HEK293 (cell line): ENCODE measurements around the gene PRCD.

Source experiments
- CTCF ChIA-PET: fragments of 350-600 bp; formaldehyde crosslinking; extraction: SDS; loops from one replicate; lab custom pipeline; 2021; ENCODE audit warnings: antibody characterized with exemption; lab: Yijun Ruan, JAX
- POLR2A ChIA-PET: fragments of 300-600 bp; formaldehyde crosslinking; extraction: SDS; loops from one replicate; lab custom pipeline; 2020; ENCODE audit warnings: antibody characterized with exemption, inconsistent platforms; lab: Yijun Ruan, JAX
- H3K27ac ChIP-seq: fragments of 200-500 bp; sonication (Bioruptor generic); 2 replicates; pipeline ENCODE4 v1.5.1; 2014; ENCODE audit warnings: low read depth, low read length, control low read depth, inconsistent platforms; ENCODE audit errors: extremely low read depth
- H3K36me3 ChIP-seq, 2 experiments: fragments of 200-500 bp in 1 of 2; sonication (Bioruptor generic) in 1 of 2; 1 replicate in 1 of 2; 2 replicates in 1 of 2; pipeline ENCODE4 v1.5.1; 2014 to 2017; ENCODE audit warnings: inconsistent platforms in 2 of 2, low read length in 2 of 2; ENCODE audit not compliant: control insufficient read depth in 2 of 2, insufficient read depth in 1 of 2
- H3K4me1 ChIP-seq: fragments of 200-500 bp; sonication (Bioruptor generic); 2 replicates; pipeline ENCODE4 v1.5.1; 2014; ENCODE audit warnings: mild to moderate bottlenecking, low read length, inconsistent platforms; ENCODE audit not compliant: control insufficient read depth, insufficient read depth
- H3K4me3 ChIP-seq: 2 replicates; pipeline ENCODE4 v1.5.1; 2011; ENCODE audit warnings: low read depth, mild to moderate bottlenecking, control low read depth, low read length, moderate library complexity
- H3K9me3 ChIP-seq: fragments of 200-500 bp; sonication (Bioruptor generic); 2 replicates; pipeline ENCODE4 v1.5.1; 2014; ENCODE audit warnings: low read depth, low read length, inconsistent platforms; ENCODE audit not compliant: control insufficient read depth, insufficient read depth
- BCL11B ChIP-seq: fragments of 450-650 bp; formaldehyde crosslinking; IDR thresholded peaks from 2 replicates; pipeline ENCODE4 v1.5.1; 2016; ENCODE audit warnings: low read depth, missing biosample characterization, missing genetic modification characterization
- FEZF1 ChIP-seq: fragments of 450-650 bp; formaldehyde crosslinking; IDR thresholded peaks from 2 replicates; pipeline ENCODE4 v1.5.1; 2016; ENCODE audit warnings: missing biosample characterization, missing genetic modification characterization
- GLIS1 ChIP-seq: fragments of 450-650 bp; formaldehyde crosslinking; IDR thresholded peaks from 2 replicates; pipeline ENCODE4 v1.5.1; 2016; ENCODE audit warnings: missing biosample characterization, missing genetic modification characterization
- GLIS2 ChIP-seq: fragments of 450-650 bp; formaldehyde crosslinking; IDR thresholded peaks from 2 replicates; pipeline ENCODE4 v1.5.1; 2016; ENCODE audit warnings: missing biosample characterization, missing genetic modification characterization
- HOXD13 ChIP-seq: sonication (generic); formaldehyde crosslinking; IDR thresholded peaks from 2 replicates; pipeline ENCODE4 v1.8.0; 2022; ENCODE audit warnings: missing genetic modification reagents, borderline replicate concordance
- SP3 ChIP-seq: fragments of 450-650 bp; formaldehyde crosslinking; IDR thresholded peaks from 2 replicates; pipeline ENCODE4 v1.5.1; 2016; ENCODE audit warnings: missing biosample characterization, missing genetic modification characterization
- TRIM28 ChIP-seq: IDR thresholded peaks from 2 replicates; pipeline ENCODE4 v1.6.1; 2011; ENCODE audit warnings: low read length, control low read depth, borderline replicate concordance
- ZBTB48 ChIP-seq: fragments of 450-650 bp; formaldehyde crosslinking; IDR thresholded peaks from 2 replicates; pipeline ENCODE4 v1.5.1; 2016; ENCODE audit warnings: missing biosample characterization, missing genetic modification characterization
- ZFP41 ChIP-seq: fragments of 450-650 bp; formaldehyde crosslinking; IDR thresholded peaks from 2 replicates; pipeline ENCODE4 v1.5.1; 2016; ENCODE audit warnings: missing biosample characterization, missing genetic modification characterization, borderline replicate concordance
- ZFP69B ChIP-seq: fragments of 450-650 bp; formaldehyde crosslinking; IDR thresholded peaks from 2 replicates; pipeline ENCODE4 v1.5.1; 2016; ENCODE audit warnings: missing biosample characterization, missing genetic modification characterization
- ZIC2 ChIP-seq: fragments of 450-650 bp; formaldehyde crosslinking; IDR thresholded peaks from 2 replicates; pipeline ENCODE4 v1.5.1; 2016; ENCODE audit warnings: missing biosample characterization, missing genetic modification characterization
- ZNF112 ChIP-seq: fragments of 450-650 bp; formaldehyde crosslinking; IDR thresholded peaks from 2 replicates; pipeline ENCODE4 v1.5.0; 2017; ENCODE audit warnings: missing biosample characterization, missing genetic modification characterization
- ZNF157 ChIP-seq: fragments of 450-650 bp; formaldehyde crosslinking; IDR thresholded peaks from 2 replicates; pipeline ENCODE4 v1.5.1; 2016; ENCODE audit warnings: missing biosample characterization, missing genetic modification characterization
- ZNF169 ChIP-seq: fragments of 450-650 bp; formaldehyde crosslinking; IDR thresholded peaks from 2 replicates; pipeline ENCODE4 v1.5.1; 2016; ENCODE audit warnings: missing biosample characterization, missing genetic modification characterization
- ZNF202 ChIP-seq: fragments of 450-650 bp; formaldehyde crosslinking; IDR thresholded peaks from 2 replicates; pipeline ENCODE4 v1.5.1; 2016; ENCODE audit warnings: missing biosample characterization, missing genetic modification characterization, borderline replicate concordance
- ZNF221 ChIP-seq: fragments of 450-650 bp; formaldehyde crosslinking; IDR thresholded peaks from 2 replicates; pipeline ENCODE4 v1.5.1; 2017; ENCODE audit warnings: missing biosample characterization, missing genetic modification characterization, borderline replicate concordance
- ZNF335 ChIP-seq: fragments of 450-650 bp; formaldehyde crosslinking; conservative IDR thresholded peaks from 2 replicates; pipeline ENCODE4 v1.5.1; 2016; ENCODE audit warnings: missing biosample characterization, missing genetic modification characterization
- ZNF354C ChIP-seq: fragments of 450-650 bp; formaldehyde crosslinking; IDR thresholded peaks from 2 replicates; pipeline ENCODE4 v1.5.1; 2016; ENCODE audit warnings: missing biosample characterization, missing genetic modification characterization, low read depth, borderline replicate concordance
- ZNF394 ChIP-seq: fragments of 450-650 bp; formaldehyde crosslinking; IDR thresholded peaks from 2 replicates; pipeline ENCODE4 v1.5.1; 2016; ENCODE audit warnings: missing biosample characterization, missing genetic modification characterization, mild to moderate bottlenecking, moderate library complexity, borderline replicate concordance
- ZNF404 ChIP-seq: fragments of 450-650 bp; formaldehyde crosslinking; IDR thresholded peaks from 2 replicates; pipeline ENCODE4 v1.5.1; 2017; ENCODE audit warnings: missing biosample characterization, missing genetic modification characterization
- ZNF423 ChIP-seq: fragments of 450-650 bp; formaldehyde crosslinking; IDR thresholded peaks from 2 replicates; pipeline ENCODE4 v1.5.1; 2016; ENCODE audit warnings: missing biosample characterization, missing genetic modification characterization
- ZNF513 ChIP-seq: fragments of 450-650 bp; IDR thresholded peaks from 2 replicates; pipeline ENCODE4 v1.5.1; 2018; ENCODE audit warnings: missing biosample characterization, missing genetic modification characterization
- ZNF521 ChIP-seq: fragments of 450-650 bp; formaldehyde crosslinking; IDR thresholded peaks from 2 replicates; pipeline ENCODE4 v1.5.1; 2017; ENCODE audit warnings: missing biosample characterization, mild to moderate bottlenecking, missing genetic modification characterization
- ZNF544 ChIP-seq: fragments of 450-650 bp; formaldehyde crosslinking; IDR thresholded peaks from 2 replicates; pipeline ENCODE4 v1.5.0; 2017; ENCODE audit warnings: missing biosample characterization, missing genetic modification characterization
- ZNF555 ChIP-seq: fragments of 450-650 bp; formaldehyde crosslinking; conservative IDR thresholded peaks from 2 replicates; pipeline ENCODE4 v1.5.1; 2017; ENCODE audit warnings: missing biosample characterization, mild to moderate bottlenecking, missing genetic modification characterization, inconsistent platforms
- ZNF558 ChIP-seq: fragments of 450-650 bp; formaldehyde crosslinking; IDR thresholded peaks from 2 replicates; pipeline ENCODE4 v1.5.1; 2016; ENCODE audit warnings: missing biosample characterization, missing genetic modification characterization
- ZNF626 ChIP-seq: fragments of 450-650 bp; sonication (Bioruptor Pico); formaldehyde crosslinking; IDR thresholded peaks from 2 replicates; pipeline ENCODE4 v1.5.1; 2018; ENCODE audit warnings: missing biosample characterization, missing genetic modification characterization, inconsistent platforms
- ZNF654 ChIP-seq: fragments of 450-650 bp; formaldehyde crosslinking; IDR thresholded peaks from 2 replicates; pipeline ENCODE4 v1.5.1; 2016; ENCODE audit warnings: low read depth, missing biosample characterization, missing genetic modification characterization
- TF ChIP-seq, protein P1 (sequence below): fragments of 450-650 bp; formaldehyde crosslinking; IDR thresholded peaks from 2 replicates; pipeline ENCODE4 v1.5.1; 2016; ENCODE audit warnings: missing biosample characterization, missing genetic modification characterization
- TF ChIP-seq, protein P2 (sequence below): fragments of 450-650 bp; formaldehyde crosslinking; IDR thresholded peaks from 2 replicates; pipeline ENCODE4 v1.5.1; 2017; ENCODE audit warnings: missing biosample characterization, missing genetic modification characterization
- TF ChIP-seq, protein P3 (sequence below): fragments of 450-650 bp; formaldehyde crosslinking; IDR thresholded peaks from 2 replicates; pipeline ENCODE4 v1.5.1; 2016; ENCODE audit warnings: missing biosample characterization, missing genetic modification characterization
- TF ChIP-seq, protein P4 (sequence below): fragments of 450-650 bp; formaldehyde crosslinking; IDR thresholded peaks from 2 replicates; pipeline ENCODE4 v1.5.1; 2016; ENCODE audit warnings: missing biosample characterization, missing genetic modification characterization

The PRCD gene

DNA sequence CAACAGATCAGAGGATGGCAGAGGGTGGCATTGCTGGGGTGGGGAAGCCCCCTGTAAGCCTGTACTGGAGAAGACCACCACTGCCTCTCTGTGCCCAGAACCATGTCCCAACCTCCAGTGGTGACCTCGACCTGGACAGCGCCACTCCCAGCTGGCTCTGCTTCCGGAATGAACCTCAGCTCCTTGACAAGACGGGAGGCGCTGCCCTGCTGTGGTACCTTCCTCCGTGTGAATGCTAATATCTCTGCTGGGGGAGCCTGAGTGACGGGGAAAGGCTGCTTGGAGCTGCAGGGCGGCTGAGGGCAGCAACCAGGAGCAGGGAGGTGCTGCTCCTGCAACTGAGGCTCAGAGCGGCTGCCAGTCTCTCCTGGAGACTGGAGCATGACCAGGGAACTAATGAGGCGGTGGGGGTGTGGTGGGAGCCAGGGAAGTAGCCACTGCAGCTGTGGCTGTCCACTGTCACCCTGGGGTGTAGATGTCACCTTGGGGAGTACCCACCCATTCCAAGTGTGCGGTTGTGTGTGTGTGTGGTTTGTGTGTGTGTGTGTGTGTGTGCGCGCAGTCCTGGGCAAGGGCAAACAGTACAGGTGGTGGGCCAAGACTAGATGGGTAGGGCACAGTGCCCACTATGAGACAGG is 6.2 kb downstream of the PRCD start:
- Histone ChIP-seq H3K4me1 (peaks cover 18% of the 10 kb centered on the region), H3K9me3 (no peaks in the 10 kb centered on the region), H3K4me3 (no peak overlapping the region), H3K36me3 (peaks cover 0 to 9% of the 10 kb centered on the region in 2 experiments; a peak in 2 of 3 replicates), H3K27ac (no peak overlapping the region)
- CTCF ChIA-PET = interaction anchor here (0.5 to 4.5 kb wide), 28 partner anchors 10 to 264 kb away, joined by 3 to 87 read pairs (median 6); partner anchors contain the start of gene AANAT
- POLR2A ChIA-PET = interaction anchor here (0.9 to 2.7 kb wide), 3 partner anchors 11 to 16 kb away, joined by 3 to 15 read pairs (median 4); no protein-coding TSS in a partner anchor
- TF ChIP-seq ZNF335 (tag by site-specific recombination) = no peak
- TF ChIP-seq, protein P1, sequence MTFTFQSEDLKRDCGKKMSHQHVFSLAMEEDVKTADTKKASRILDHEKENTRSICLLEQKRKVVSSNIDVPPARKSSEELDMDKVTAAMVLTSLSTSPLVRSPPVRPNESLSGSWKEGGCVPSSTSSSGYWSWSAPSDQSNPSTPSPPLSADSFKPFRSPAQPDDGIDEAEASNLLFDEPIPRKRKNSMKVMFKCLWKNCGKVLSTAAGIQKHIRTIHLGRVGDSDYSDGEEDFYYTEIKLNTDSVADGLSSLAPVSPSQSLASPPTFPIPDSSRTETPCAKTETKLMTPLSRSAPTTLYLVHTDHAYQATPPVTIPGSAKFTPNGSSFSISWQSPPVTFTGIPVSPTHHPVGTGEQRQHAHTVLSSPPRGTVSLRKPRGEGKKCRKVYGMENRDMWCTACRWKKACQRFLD (tag by site-specific recombination) = no peak
- TF ChIP-seq ZNF169 (tag by site-specific recombination) = no peak
- TF ChIP-seq ZFP41 = no peak
- peak; percentile 82 for TF ChIP-seq ZIC2 (tag by site-specific recombination)
- no peak for TF ChIP-seq ZNF513 (tag by site-specific recombination)
- no peak for TF ChIP-seq BCL11B
- TF ChIP-seq ZNF157 (tag by site-specific recombination) = no peak
- TF ChIP-seq, protein P2, sequence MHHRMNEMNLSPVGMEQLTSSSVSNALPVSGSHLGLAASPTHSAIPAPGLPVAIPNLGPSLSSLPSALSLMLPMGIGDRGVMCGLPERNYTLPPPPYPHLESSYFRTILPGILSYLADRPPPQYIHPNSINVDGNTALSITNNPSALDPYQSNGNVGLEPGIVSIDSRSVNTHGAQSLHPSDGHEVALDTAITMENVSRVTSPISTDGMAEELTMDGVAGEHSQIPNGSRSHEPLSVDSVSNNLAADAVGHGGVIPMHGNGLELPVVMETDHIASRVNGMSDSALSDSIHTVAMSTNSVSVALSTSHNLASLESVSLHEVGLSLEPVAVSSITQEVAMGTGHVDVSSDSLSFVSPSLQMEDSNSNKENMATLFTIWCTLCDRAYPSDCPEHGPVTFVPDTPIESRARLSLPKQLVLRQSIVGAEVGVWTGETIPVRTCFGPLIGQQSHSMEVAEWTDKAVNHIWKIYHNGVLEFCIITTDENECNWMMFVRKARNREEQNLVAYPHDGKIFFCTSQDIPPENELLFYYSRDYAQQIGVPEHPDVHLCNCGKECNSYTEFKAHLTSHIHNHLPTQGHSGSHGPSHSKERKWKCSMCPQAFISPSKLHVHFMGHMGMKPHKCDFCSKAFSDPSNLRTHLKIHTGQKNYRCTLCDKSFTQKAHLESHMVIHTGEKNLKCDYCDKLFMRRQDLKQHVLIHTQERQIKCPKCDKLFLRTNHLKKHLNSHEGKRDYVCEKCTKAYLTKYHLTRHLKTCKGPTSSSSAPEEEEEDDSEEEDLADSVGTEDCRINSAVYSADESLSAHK (tag by site-specific recombination) = no peak
- no peak for TF ChIP-seq ZNF544
- no peak for TF ChIP-seq ZNF626 (tag by site-specific recombination)
- no peak for TF ChIP-seq ZNF221
- TF ChIP-seq ZNF394 (tag by site-specific recombination) = no peak
- no peak; the same call in 1 of the 2 replicates for TF ChIP-seq GLIS2 (tag by site-specific recombination)
- TF ChIP-seq ZNF555 (tag by site-specific recombination) = no peak
- peak; percentile 93 for TF ChIP-seq ZNF423 (tag by site-specific recombination)
- TF ChIP-seq ZNF521 (tag by site-specific recombination) = no peak
- TF ChIP-seq ZNF654 (tag by site-specific recombination) = no peak
- TF ChIP-seq GLIS1 (tag by site-specific recombination) = peak; percentile 75; the same call in 1 of the 2 replicates
- no peak for TF ChIP-seq ZNF202 (tag by site-specific recombination)
- no peak for TF ChIP-seq ZNF558 (tag by site-specific recombination)
- TF ChIP-seq ZBTB48 = 0 out of 2 replicates have a peak, but pooled peaks have one; percentile 18
- TF ChIP-seq, protein P3, sequence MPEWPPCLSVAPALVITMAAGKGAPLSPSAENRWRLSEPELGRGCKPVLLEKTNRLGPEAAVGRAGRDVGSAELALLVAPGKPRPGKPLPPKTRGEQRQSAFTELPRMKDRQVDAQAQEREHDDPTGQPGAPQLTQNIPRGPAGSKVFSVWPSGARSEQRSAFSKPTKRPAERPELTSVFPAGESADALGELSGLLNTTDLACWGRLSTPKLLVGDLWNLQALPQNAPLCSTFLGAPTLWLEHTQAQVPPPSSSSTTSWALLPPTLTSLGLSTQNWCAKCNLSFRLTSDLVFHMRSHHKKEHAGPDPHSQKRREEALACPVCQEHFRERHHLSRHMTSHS (tag by site-specific recombination) = no peak
- no peak for TF ChIP-seq ZNF404 (tag by site-specific recombination)
- no peak for TF ChIP-seq ZNF354C (tag by site-specific recombination)
- no peak for TF ChIP-seq FEZF1 (tag by site-specific recombination)
- TF ChIP-seq, protein P4, sequence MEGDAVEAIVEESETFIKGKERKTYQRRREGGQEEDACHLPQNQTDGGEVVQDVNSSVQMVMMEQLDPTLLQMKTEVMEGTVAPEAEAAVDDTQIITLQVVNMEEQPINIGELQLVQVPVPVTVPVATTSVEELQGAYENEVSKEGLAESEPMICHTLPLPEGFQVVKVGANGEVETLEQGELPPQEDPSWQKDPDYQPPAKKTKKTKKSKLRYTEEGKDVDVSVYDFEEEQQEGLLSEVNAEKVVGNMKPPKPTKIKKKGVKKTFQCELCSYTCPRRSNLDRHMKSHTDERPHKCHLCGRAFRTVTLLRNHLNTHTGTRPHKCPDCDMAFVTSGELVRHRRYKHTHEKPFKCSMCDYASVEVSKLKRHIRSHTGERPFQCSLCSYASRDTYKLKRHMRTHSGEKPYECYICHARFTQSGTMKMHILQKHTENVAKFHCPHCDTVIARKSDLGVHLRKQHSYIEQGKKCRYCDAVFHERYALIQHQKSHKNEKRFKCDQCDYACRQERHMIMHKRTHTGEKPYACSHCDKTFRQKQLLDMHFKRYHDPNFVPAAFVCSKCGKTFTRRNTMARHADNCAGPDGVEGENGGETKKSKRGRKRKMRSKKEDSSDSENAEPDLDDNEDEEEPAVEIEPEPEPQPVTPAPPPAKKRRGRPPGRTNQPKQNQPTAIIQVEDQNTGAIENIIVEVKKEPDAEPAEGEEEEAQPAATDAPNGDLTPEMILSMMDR (tag by site-specific recombination) = no peak
- no peak for TF ChIP-seq ZFP69B (tag by site-specific recombination)
- no peak for TF ChIP-seq TRIM28
- TF ChIP-seq SP3 (tag by site-specific recombination) = no peak
- TF ChIP-seq ZNF112 (tag by site-specific recombination) = no peak
- TF ChIP-seq HOXD13 = no peak
